ENCODE measurements around the gene SLC51A. TPM values are rescaled to one million over a fixed set of nuclear protein-coding genes. Genes with fewer than 3 reads are reported as not detected.
"Not testable (repeated sequence)": the region's sequence is repeated elsewhere in the genome, so short reads cannot be mapped to it uniquely, and the experiment has no call there.

SLC51A gene
- polyA plus RNA-seq (2011; rRNA removed) = not detected in 2 replicates
- polyA minus RNA-seq (2011; rRNA and poly(A)+ RNA removed) = not detected in 2 replicates

- DNase-seq (ENCODE audit: low read depth) = no peak
- Histone ChIP-seq H3K36me3 (ENCODE audit: control insufficient read depth, insufficient read depth, low read length) (no peaks in the 10 kb centered on the region), H3K4me3 (ENCODE audit: low read depth, low read length) (no peak within 1 kb of the TSS), H3K27me3 (ENCODE audit: control insufficient read depth, insufficient read depth, low read length) (no peaks in the 10 kb centered on the region)
- no peak for TF ChIP-seq CTCF (IDR thresholded peaks at IDR 0.05; ENCODE audit: insufficient read depth, low read depth, low read length)
- ChIA-PET POLR2A (no interaction called here), CTCF (interaction anchor here (1.2 kb wide), 1 partner anchor 19 kb away, joined by 3 read pairs; no protein-coding TSS in a partner anchor)
These were observed at the start of gene SLC51A for GRCh38 chr3:196216089-196216564. Gene SLC51A, plus strand, starts transcription at chr3:196216534. Its CDS starts 179 bp downstream, at chr3:196216713.

- ChIA-PET POLR2A (no interaction called here), CTCF (no interaction called here)
- H3K4me3 ChIP-seq (ENCODE audit: low read depth, low read length) = no peak overlapping the region
- no peak for DNase-seq (ENCODE audit: low read depth)
- no peaks in the 10 kb centered on the region for H3K36me3 ChIP-seq (ENCODE audit: control insufficient read depth, insufficient read depth, low read length)
- no peaks in the 10 kb centered on the region for H3K27me3 ChIP-seq (ENCODE audit: control insufficient read depth, insufficient read depth, low read length)
- TF ChIP-seq CTCF (IDR thresholded peaks at IDR 0.05; ENCODE audit: insufficient read depth, low read depth, low read length) = no peak
These were observed 49.6 kb upstream of the SLC51A start for GRCh38 chr3:196166741-196167140.

GRCh38 chr3:196168808-196169391 is 47.4 kb upstream of the SLC51A start:
- Histone ChIP-seq H3K27me3 (ENCODE audit: control insufficient read depth, insufficient read depth, low read length) (no peaks in the 10 kb centered on the region), H3K4me3 (ENCODE audit: low read depth, low read length) (no peak overlapping the region), H3K36me3 (ENCODE audit: control insufficient read depth, insufficient read depth, low read length) (no peaks in the 10 kb centered on the region)
- ChIA-PET POLR2A (no interaction called here), CTCF (no interaction called here)
- DNase-seq (ENCODE audit: low read depth) = no peak
- no peak for TF ChIP-seq CTCF (IDR thresholded peaks at IDR 0.05; ENCODE audit: insufficient read depth, low read depth, low read length)

- Histone ChIP-seq H3K27me3 (ENCODE audit: control insufficient read depth, insufficient read depth, low read length) (no peaks in the 10 kb centered on the region), H3K4me3 (ENCODE audit: low read depth, low read length) (no peak overlapping the region), H3K36me3 (ENCODE audit: control insufficient read depth, insufficient read depth, low read length) (no peaks in the 10 kb centered on the region)
- TF ChIP-seq CTCF (IDR thresholded peaks at IDR 0.05; ENCODE audit: insufficient read depth, low read depth, low read length) = no peak
- ChIA-PET CTCF (interaction anchor here (0.6 kb wide), 1 partner anchor 153 kb away, joined by 3 read pairs; no protein-coding TSS in a partner anchor), POLR2A (no interaction called here)
- DNase-seq (ENCODE audit: low read depth) = no peak
These were observed 46.5 kb upstream of the SLC51A start for GRCh38 chr3:196169836-196170240.

- H3K36me3 ChIP-seq (ENCODE audit: control insufficient read depth, insufficient read depth, low read length); DNase-seq (ENCODE audit: low read depth); H3K27me3 ChIP-seq (ENCODE audit: control insufficient read depth, insufficient read depth, low read length); H3K4me3 ChIP-seq (ENCODE audit: low read depth, low read length); POLR2A ChIA-PET: not testable (repeated sequence)
- CTCF ChIA-PET = interaction anchor here (0.6 to 1.0 kb wide), 2 partner anchors 97 to 154 kb away, joined by 3 read pairs; no protein-coding TSS in a partner anchor
These were observed 46.0 kb upstream of the SLC51A start for GRCh38 chr3:196170296-196170695.

GRCh38 chr3:196174652-196175051 is 41.7 kb upstream of the SLC51A start:
- 0 out of 2 replicates have a peak, but pooled peaks cover 1% of the 10 kb centered on the region for H3K27me3 ChIP-seq (ENCODE audit: control insufficient read depth, insufficient read depth, low read length)
- DNase-seq (ENCODE audit: low read depth) = no peak
- no peak for TF ChIP-seq CTCF (IDR thresholded peaks at IDR 0.05; ENCODE audit: insufficient read depth, low read depth, low read length)
- no peak overlapping the region for H3K4me3 ChIP-seq (ENCODE audit: low read depth, low read length)
- ChIA-PET CTCF (no interaction called here), POLR2A (no interaction called here)
- no peaks in the 10 kb centered on the region for H3K36me3 ChIP-seq (ENCODE audit: control insufficient read depth, insufficient read depth, low read length)

Measured in BJ (cell line).